ENCODE data around the gene CNIH2.
"Not testable (repeated sequence)": the region's sequence is repeated elsewhere in the genome, so short reads cannot be mapped to it uniquely, and the experiment has no call there.

Gene CNIH2

GRCh38 chr11:66294626-66295620 lies 16.9 kb downstream of the CNIH2 start:
- H3K9me3 Mint-ChIP-seq, result no peaks in the 10 kb centered on the region
- H3K27ac Mint-ChIP-seq, result no peak overlapping the region
- peaks cover 55% of the 10 kb centered on the region for H3K27me3 Mint-ChIP-seq
- intact Hi-C loops (cut with micrococcal nuclease), result no loop called here
- peaks cover 17% of the 10 kb centered on the region for H3K4me1 Mint-ChIP-seq (ENCODE audit: low read depth)
- H3K36me3 Mint-ChIP-seq (ENCODE audit: low read depth), result no peaks in the 10 kb centered on the region
- no peak overlapping the region for H3K4me3 Mint-ChIP-seq

- Mint-ChIP-seq H3K4me1 (ENCODE audit: low read depth) (peaks cover 9% of the 10 kb centered on the region), H3K36me3 (ENCODE audit: low read depth) (no peaks in the 10 kb centered on the region), H3K9me3 (no peaks in the 10 kb centered on the region), H3K27ac (no peak overlapping the region), H3K27me3 (peaks cover 39% of the 10 kb centered on the region), H3K4me3 (no peak overlapping the region)
- intact Hi-C loops (cut with micrococcal nuclease), result no loop called here
These were observed 19.6 kb downstream of the CNIH2 start for GRCh38 chr11:66297610-66298009.

GRCh38 chr11:66299186-66299585 lies 21.2 kb downstream of the CNIH2 start:
- H3K9me3 Mint-ChIP-seq, result no peaks in the 10 kb centered on the region
- H3K36me3 Mint-ChIP-seq (ENCODE audit: low read depth), result no peaks in the 10 kb centered on the region
- no peak overlapping the region for H3K4me3 Mint-ChIP-seq
- H3K27ac Mint-ChIP-seq, result no peak overlapping the region
- H3K4me1 Mint-ChIP-seq (ENCODE audit: low read depth), result peaks cover 5% of the 10 kb centered on the region
- H3K27me3 Mint-ChIP-seq, result peaks cover 23% of the 10 kb centered on the region
- intact Hi-C loops (cut with micrococcal nuclease), result no loop called here

- Mint-ChIP-seq H3K4me1 (ENCODE audit: low read depth) (peaks cover 5% of the 10 kb centered on the region), H3K27me3 (peaks cover 16% of the 10 kb centered on the region), H3K9me3 (no peaks in the 10 kb centered on the region), H3K36me3 (ENCODE audit: low read depth) (no peaks in the 10 kb centered on the region), H3K27ac (no peak overlapping the region), H3K4me3 (no peak overlapping the region)
- intact Hi-C loops (cut with micrococcal nuclease), result no loop called here
These were observed 24.7 kb downstream of the CNIH2 start for GRCh38 chr11:66302656-66303055.

- intact Hi-C loops (cut with micrococcal nuclease), result no loop called here
- H3K36me3 Mint-ChIP-seq (ENCODE audit: low read depth), result no peaks in the 10 kb centered on the region
- H3K4me1 Mint-ChIP-seq (ENCODE audit: low read depth), result peaks cover 21% of the 10 kb centered on the region
- H3K9me3 Mint-ChIP-seq, result no peaks in the 10 kb centered on the region
- H3K27ac Mint-ChIP-seq, result no peak overlapping the region
- H3K27me3 Mint-ChIP-seq, result peaks cover 30% of the 10 kb centered on the region
- no peak overlapping the region for H3K4me3 Mint-ChIP-seq
These were observed 31.5 kb downstream of the CNIH2 start for GRCh38 chr11:66309475-66309874.

- no peak overlapping the region for H3K27ac Mint-ChIP-seq
- intact Hi-C loops (cut with micrococcal nuclease), result loop anchor here (2.0 kb wide), 1 partner anchor 78 kb away; no protein-coding TSS in a partner anchor
- H3K9me3 Mint-ChIP-seq, result no peaks in the 10 kb centered on the region
- H3K4me1 Mint-ChIP-seq (ENCODE audit: low read depth), result peaks cover 25% of the 10 kb centered on the region
- H3K4me3 Mint-ChIP-seq, result no peak overlapping the region
- H3K27me3 Mint-ChIP-seq, result peaks cover 33% of the 10 kb centered on the region
- H3K36me3 Mint-ChIP-seq (ENCODE audit: low read depth), result no peaks in the 10 kb centered on the region
These were observed 32.3 kb downstream of the CNIH2 start for GRCh38 chr11:66310324-66310723.

- peaks cover 38% of the 10 kb centered on the region for H3K27me3 Mint-ChIP-seq
- H3K4me3 Mint-ChIP-seq; H3K9me3 Mint-ChIP-seq; H3K27ac Mint-ChIP-seq; H3K36me3 Mint-ChIP-seq (ENCODE audit: low read depth): not testable (repeated sequence)
- peaks cover 26% of the 10 kb centered on the region for H3K4me1 Mint-ChIP-seq (ENCODE audit: low read depth)
- intact Hi-C loops (cut with micrococcal nuclease), result loop anchor here (1.0 to 2.0 kb wide), 2 partner anchors 17 to 78 kb away; no protein-coding TSS in a partner anchor
These were observed 32.9 kb downstream of the CNIH2 start for GRCh38 chr11:66310803-66311440.

GRCh38 chr11:66311470-66311964 lies 33.5 kb downstream of the CNIH2 start:
- peaks cover 38% of the 10 kb centered on the region for H3K27me3 Mint-ChIP-seq
- no peaks in the 10 kb centered on the region for H3K9me3 Mint-ChIP-seq
- peak overlapping the region; percentile 89 for H3K27ac Mint-ChIP-seq
- peaks cover 26% of the 10 kb centered on the region for H3K4me1 Mint-ChIP-seq (ENCODE audit: low read depth)
- H3K36me3 Mint-ChIP-seq (ENCODE audit: low read depth), result no peaks in the 10 kb centered on the region
- intact Hi-C loops (cut with micrococcal nuclease), result loop anchor here (1.0 to 2.0 kb wide), 2 partner anchors 17 to 77 kb away; no protein-coding TSS in a partner anchor
- peak overlapping the region; percentile 88 for H3K4me3 Mint-ChIP-seq

GRCh38 chr11:66311965-66312548 lies 34.1 kb downstream of the CNIH2 start:
- intact Hi-C loops (cut with micrococcal nuclease), result loop anchor here (1.0 to 2.0 kb wide), 2 partner anchors 16 to 77 kb away; no protein-coding TSS in a partner anchor
- Mint-ChIP-seq H3K27ac (peak overlapping the region; percentile 89), H3K4me3 (peak overlapping the region; percentile 88), H3K9me3 (no peaks in the 10 kb centered on the region), H3K27me3 (peaks cover 38% of the 10 kb centered on the region), H3K36me3 (ENCODE audit: low read depth) (no peaks in the 10 kb centered on the region), H3K4me1 (ENCODE audit: low read depth) (peaks cover 27% of the 10 kb centered on the region)

GRCh38 chr11:66312549-66313320 lies 34.8 kb downstream of the CNIH2 start:
- Mint-ChIP-seq H3K4me1 (ENCODE audit: low read depth) (peaks cover 34% of the 10 kb centered on the region), H3K9me3 (no peaks in the 10 kb centered on the region), H3K27ac (peak overlapping the region; percentile 89), H3K4me3 (peak overlapping the region; percentile 88), H3K27me3 (peaks cover 38% of the 10 kb centered on the region), H3K36me3 (ENCODE audit: low read depth) (no peaks in the 10 kb centered on the region)
- intact Hi-C loops (cut with micrococcal nuclease), result no loop called here

- Mint-ChIP-seq H3K36me3 (ENCODE audit: low read depth) (no peaks in the 10 kb centered on the region), H3K4me1 (ENCODE audit: low read depth) (peaks cover 42% of the 10 kb centered on the region), H3K27ac (peak overlapping the region; percentile 89), H3K27me3 (peaks cover 38% of the 10 kb centered on the region), H3K4me3 (peak overlapping the region; percentile 88), H3K9me3 (no peaks in the 10 kb centered on the region)
- intact Hi-C loops (cut with micrococcal nuclease), result no loop called here
These were observed 35.6 kb downstream of the CNIH2 start for GRCh38 chr11:66313321-66314185.

- no peaks in the 10 kb centered on the region for H3K9me3 Mint-ChIP-seq
- no peaks in the 10 kb centered on the region for H3K36me3 Mint-ChIP-seq (ENCODE audit: low read depth)
- no peak overlapping the region for H3K4me3 Mint-ChIP-seq
- peaks cover 48% of the 10 kb centered on the region for H3K4me1 Mint-ChIP-seq (ENCODE audit: low read depth)
- peak overlapping the region; percentile 89 for H3K27ac Mint-ChIP-seq
- intact Hi-C loops (cut with micrococcal nuclease), result no loop called here
- peaks cover 34% of the 10 kb centered on the region for H3K27me3 Mint-ChIP-seq
These were observed 36.2 kb downstream of the CNIH2 start for GRCh38 chr11:66314186-66314501.
